ELR (cell line): ENCODE results near the gene HGFAC.

Experiments
- DNase-seq: peaks from one replicate; pipeline ENCODE4 v3.0.0-alpha.2; 2015; ENCODE audit warnings: low read depth

Gene HGFAC

DNA sequence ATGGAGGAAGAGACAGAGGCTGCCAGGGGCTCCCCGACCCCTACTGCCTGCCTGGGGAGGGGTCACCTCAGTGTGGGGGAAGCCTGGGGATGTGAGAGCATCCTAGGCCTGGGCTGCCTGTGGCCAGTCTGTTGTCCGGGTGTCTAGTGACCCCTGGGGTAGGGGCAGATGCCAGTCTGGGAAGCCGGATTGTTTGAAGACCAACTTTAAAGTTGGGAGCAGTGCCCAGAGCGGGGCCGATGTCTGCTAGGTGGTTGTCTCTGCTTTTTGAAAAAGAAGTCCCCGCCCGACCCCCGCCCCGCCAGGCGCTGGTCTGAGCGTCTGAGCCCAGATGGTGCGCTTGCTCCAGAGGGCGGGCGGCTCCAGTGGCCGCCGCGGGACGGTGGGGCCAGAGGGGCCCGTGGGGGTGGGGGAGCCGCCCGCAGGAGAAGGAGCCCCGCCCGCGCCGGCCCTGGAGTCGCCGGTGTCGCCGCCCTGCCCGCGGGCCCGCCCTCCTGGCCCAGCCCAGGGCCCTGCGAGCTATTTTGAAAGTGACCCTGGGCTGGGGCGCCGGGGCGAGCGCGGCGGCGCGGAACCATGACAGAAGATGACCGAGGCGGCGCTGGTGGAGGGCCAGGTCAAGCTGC, 21.1 kb downstream of the HGFAC start, which contains the start of gene DOK7:
Gene DOK7, plus strand, starts transcription at position 517 of the 626 bp plus-strand sequence. Its CDS starts 70 bp downstream, at position 587.
- DNase-seq: no peak

DNA sequence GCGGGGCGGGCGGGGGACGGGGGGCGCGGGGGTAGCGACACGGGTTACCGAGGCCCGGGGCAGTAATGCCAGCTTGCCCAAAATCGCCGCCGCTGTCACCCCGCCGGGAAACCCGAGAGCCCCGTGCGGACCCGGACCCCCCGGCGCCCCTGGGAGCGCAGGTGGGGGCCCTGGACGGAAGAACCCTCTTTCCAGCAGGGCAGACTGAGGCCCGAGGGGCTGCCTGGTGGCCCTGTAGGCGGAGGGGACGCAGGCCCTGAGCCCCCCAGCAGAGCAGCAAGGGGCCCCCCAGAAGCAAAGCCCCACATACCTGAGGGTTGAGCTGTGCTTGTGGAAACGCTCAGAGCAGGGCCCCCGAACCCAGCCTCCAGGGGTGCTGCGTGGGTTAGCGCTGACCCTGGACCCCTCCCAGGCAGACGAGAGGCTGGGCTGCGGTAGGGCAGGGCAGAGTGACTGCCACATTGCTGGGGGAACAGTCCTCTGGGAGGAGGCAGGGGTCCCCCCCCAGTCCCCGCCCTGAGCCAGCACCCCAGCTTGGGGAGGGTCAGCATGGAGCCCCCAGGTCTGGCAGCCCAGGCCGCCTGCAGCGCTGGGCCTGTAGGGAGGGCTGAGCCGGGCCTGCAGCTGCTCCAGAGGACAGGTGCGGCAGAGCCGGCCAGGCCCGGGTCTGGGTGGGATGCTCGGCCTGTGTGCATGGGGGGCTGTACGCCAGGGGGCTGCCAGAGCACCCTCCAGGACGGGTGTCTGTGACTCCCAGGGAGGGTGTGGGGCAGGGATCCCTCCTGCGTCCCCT, 22.0 kb downstream of the HGFAC start:
- DNase-seq: no peak

DNA sequence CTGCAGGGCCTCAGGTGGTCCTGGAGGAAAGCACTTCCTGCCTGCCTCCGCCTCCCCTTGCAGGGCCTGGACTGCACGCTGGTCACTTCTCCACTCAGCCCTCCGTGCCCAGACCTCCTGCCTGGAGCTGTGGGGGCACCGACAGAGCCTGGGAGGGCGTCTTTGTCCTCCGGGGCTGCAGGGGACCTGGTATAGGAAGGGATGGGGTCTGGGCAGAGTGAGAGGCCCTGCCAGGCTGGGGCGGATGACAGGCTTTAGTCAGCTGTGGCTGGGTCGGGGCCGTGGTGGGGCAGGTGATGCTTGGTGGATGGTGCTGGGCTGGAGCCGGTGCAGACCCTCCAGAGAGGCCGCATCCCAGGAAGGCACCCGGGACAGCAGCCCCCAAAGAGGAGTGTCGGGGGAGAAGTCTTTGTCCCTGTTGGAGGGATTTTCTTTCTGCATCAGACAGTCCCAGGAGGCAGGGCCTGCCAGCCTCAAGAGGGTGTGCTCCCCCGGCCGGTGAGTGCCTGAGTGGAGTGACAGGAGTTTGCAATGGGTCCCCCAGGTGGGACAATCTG, 22.7 kb downstream of the HGFAC start:
- DNase-seq: no peak

DNA sequence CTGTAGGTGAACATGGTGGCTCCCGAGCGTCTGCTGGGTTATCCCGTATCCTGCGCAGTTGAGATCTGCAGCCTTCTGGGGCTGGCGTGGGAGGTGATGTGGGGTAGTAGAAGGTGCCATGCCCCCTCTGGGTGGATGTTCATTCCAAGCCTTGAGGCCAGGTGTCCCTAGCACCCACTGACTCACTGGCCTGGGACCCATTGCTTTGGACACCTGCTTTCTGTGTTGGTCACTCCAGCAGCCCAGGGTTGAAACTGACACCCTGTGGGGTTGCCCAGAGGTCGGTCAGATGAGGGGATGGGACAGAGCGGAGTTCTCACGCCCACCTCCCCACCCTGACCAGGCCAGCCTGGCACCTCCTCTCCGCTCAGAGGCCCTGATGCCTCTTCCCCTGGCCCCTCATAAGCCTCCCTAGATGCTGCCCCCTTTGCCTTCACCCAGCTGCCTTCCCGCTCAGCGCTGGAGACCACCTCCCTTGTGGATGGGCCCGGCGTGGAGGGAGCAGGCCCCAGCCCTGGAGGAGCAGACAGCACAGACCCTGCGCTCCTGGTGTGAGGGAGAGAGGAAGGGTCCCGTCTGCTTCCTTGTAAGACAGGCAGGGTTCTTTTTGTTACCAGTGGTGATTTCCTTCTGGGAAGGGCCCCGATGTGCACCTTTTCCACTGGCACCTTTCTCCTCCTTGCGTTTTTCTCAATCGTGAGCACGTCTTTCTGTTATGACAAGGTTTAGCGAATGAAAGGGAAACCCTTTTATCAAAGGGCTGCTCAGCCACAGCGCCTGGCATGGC, 23.3 kb downstream of the HGFAC start:
- no peak for DNase-seq

DNA sequence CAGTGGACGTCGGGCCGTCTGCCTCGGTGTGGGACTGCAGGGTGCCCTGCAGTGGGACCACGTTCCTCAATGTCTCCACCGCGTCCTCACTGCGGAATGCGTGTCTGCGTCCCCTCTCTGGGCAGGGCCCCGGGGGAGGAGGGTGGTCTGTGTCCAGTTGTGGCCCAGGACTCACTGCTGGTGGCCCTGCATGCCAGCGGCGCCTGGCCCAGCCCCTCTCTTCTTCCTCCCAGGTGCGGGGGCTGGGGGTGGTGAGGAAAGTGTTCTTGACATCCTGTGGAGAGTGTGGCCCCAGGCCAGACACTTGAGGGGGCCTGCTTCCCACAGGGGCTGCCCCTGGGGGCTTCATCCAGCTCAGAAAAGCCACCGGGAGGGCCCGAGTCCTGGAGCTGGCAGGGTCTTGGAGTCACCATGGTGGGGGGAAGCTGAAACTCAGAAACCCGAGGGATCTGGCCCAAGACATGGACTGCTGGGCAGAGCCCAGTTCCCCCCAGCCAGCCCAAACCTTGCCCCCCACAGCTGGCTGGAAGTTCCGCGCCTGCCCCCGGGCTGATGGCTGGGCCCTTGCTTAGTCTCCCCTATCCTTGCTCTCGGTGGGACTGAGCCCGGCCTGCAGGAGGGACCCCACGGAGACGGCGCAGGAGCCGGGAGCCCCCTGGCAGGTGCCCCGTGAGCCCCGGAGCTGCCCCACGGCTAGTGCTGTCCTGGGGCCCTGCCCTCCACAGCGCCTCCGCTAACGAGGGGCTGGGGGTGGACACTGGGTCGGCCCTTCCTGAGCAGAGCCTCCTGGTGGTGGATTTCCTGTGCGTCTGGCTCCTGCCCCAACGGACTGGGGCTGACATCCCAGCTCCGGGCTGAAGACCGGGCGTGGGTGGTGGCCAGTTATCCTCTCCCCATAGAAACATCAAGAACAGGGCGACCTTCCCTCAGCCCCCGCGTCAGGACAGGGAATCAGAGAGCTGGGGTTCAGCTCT, 24.2 kb downstream of the HGFAC start:
- no peak for DNase-seq

DNA sequence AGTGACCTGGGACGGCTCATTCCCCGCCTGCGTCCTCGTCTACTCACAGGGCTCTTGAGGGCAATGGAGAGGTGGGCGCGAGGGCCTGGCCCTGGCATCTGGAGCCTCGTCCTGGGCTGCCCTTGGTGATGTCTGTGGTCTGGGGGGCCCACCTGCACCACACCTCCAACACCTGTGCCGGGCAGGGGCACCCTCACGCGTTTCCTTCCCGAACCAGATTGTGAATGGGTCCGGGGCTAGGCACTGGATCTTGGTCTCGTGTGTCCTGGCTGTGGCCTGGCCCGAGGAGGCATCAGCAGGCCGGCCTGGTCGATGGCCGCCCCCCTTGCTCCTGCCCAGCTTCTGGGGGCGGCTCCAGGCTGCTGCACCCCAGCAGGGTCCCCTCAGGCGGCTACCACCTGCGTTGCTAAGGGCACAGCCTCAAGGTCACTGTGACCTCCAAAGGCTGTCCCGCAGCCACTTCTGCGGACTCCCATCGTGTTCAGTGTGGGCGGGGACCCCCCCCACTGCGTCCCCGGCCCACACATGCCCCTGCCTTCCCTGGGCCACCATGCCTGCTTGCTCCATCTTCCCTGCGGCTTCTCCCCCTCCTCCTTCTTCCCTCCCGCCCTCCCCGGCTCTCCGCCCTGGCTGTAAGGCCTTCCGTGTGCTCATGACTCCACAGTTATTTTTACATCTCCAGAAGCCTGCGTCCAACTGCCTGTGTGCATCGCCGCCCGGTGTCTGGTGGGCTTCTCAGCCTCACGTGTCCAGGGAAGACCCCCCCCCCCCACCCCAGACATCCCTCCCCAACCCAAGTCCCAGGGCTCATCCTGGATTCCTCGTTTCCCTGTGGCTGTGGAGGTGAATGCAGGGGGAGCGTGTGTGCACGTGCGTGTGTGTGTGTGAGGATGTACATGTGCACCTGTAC, 25.2 kb downstream of the HGFAC start:
- DNase-seq: no peak

DNA sequence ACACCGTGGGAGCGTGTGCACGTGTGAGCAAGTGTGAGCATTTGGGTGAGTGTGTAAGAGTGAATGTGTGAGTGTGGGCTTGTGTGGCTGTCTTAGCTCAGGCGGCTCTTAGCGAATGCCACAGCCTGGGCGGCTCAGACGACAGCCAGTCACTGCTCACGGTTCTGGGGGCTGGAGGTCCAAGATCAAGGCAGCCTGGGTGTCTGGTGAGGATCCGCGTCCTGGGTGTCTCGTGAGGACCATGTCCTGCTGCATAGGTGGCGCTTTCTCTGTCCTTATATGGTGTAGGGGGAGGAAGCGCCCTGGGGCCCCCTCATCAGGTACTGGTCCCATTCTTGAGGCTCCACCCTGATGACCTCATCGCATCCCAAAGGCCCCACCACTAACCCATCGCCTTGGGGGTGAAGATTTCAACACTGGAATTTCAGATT, 25.8 kb downstream of the HGFAC start:
- DNase-seq: no peak

DNA sequence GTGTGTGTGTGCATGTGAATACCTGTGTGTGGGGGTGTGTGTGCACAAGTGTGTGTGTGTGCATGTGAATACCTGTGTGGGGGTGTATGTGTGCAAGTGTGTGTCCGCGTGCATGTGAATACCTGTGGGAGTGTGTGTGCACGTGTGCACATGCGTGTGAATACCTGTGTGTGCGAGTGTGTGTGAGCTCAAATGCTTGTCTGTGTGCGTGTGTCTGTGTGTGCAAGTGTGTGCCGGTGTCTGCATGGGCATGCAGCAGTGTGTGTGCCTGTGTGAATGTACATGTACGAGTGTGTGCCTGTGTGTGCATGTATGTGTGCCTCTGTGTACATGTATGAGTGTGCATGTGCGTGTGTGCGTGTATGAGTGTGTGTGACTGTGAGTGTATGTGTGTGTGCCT, 26.4 kb downstream of the HGFAC start:
- DNase-seq: no peak

DNA sequence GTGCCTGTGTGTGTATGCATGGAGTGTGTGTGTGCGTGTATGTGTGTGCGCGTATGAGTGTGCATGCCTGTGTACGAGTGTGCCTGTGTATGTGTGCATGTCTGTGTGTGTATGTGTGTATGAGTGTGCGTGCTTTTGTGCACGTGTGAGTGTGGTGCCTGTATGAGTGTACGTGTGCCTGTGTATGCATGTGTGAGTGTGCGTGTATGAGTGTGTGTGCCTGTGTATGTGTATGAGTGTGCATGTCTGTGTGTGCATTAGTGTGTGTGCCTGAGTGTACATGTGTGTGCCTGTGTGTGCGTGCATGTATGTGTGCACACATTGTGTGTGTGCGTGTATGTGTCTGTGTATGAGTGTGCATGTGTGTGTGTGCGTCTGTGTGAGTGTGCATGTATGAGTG, 27.0 kb downstream of the HGFAC start:
- no peak for DNase-seq

DNA sequence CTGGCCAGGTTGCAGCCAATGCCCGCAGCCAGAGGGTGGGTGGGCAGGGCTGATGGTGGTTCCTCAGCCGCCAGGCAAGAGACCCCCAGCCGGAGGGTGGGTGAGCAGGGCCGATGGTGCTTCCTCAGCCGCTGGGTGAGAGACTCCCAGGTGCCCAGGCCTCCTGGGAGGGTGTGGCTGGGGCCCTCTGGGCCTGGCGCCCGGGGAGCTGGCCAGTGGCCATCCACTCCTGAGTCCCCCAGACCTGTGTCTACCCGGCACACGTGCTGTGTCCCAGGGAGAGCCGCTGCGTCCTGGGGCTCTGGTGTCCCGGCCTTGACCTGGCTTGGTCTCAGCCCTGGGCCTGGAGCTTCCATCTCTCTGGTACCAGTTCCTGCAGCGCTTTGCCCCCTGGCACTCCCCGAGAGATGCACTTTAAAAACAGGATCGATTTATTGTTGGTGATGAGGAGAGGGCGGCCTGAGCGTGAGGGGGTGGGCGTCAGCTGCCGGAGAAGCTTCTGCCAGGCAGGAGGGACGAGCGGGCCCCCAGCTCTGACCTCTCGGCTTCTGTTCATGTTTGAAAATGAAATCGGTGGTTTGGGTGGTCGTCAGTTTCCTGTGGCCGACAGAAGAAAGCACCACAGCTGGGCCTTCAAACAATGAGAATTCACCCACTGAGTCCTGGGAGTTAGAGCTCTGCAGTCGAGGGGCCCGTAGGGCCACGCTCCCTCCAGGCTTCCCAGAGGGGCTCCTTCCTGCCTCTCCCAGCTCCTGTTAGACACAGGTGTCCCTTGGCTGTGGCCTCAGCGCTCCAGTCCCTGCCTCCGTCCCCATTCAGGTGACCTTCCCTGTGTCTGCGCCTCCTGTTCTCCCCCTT, 27.8 kb downstream of the HGFAC start:
- DNase-seq: no peak

DNA sequence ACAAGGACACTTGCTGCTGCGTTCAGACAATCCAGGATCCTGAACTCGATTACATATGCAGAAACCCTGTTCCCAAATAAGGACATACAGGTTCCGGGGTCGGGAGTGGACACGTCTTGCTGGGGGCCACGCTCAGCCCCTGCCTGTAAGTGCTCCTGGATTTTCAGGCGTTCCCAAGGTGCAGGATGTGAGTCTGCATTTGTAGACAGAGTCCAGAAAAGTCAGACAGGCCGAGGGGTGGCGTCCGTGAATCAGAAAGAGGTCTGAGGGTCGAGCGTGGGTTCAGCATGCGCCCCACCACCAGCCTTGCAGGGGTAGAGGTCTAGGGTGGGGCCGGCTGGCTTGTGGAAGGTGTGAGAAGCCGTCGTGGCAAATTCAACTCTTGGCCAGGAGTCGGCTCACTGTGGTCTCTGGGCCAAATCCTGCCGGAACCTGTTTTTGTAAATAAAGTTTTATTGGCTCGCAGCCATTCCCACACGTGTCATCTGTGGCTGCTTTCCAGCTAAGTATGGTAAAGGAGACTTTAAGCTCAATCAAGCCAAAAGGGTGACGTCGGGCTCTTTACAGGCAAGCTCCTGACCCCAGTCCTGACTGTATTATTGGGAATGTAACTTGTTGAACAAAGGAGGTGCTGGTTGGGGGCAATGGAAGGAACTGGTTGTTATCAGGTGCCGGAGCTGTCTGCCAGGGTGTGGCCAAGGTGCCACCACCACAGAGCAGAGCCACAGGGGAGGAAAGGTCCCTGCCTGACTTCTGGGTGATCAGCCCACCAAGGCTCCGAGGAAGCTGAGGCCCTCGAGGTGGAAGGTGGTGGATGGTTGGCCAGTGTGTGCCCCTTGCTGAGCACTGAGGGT, 28.7 kb downstream of the HGFAC start:
- peak; percentile 24 for DNase-seq

DNA sequence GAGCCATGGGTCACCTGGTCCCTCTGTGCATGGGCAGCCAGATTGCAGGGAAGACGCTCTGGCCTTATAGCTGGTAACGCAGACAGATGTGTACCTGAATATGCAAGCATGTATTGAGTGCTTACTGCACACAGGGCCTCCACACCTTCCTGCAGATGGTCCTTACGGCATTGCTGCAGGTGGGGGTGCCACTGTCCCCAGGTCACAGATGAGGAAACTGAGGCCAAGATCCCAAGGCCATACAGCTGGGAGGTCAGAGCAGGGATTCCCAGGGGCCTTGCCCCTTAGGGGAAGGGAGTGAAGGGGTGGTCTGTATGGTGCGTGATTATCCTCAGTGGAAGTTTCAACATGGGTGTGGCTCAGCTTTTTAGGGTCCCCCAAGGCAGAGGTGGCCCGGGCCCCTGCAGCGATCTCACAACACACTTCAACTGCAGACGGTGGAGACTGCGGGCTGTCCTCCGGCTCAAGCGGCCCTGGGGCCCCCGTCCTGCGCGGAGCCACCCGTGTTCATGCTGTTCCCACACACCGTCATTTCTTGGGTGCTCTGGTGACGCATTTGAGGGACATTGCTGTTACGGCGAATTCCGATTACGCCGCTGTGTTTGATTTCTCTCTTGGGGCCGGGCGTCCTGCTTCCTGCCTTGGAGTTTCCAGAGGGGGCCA, 29.5 kb downstream of the HGFAC start:
- no peak for DNase-seq

DNA sequence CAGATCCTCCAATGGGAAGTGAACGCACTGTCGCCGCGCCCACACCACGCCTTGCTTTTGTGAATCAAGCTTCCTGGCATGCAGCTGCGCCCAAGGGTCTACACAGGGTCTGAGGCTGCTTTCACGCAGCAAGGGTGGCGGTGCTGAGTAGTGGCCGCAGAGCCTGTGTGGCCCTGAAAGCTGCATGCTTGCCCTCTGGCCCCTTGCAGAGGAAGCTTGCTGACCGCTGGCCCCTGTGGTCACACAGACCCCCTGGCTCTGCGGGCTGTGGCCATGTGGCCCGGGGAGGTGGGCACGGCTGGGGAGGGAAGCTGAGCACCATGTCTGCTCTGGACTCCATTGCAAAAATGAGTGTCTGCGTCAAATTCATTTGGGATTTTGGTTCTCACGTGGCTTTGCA, 30.1 kb downstream of the HGFAC start:
- no peak for DNase-seq

DNA sequence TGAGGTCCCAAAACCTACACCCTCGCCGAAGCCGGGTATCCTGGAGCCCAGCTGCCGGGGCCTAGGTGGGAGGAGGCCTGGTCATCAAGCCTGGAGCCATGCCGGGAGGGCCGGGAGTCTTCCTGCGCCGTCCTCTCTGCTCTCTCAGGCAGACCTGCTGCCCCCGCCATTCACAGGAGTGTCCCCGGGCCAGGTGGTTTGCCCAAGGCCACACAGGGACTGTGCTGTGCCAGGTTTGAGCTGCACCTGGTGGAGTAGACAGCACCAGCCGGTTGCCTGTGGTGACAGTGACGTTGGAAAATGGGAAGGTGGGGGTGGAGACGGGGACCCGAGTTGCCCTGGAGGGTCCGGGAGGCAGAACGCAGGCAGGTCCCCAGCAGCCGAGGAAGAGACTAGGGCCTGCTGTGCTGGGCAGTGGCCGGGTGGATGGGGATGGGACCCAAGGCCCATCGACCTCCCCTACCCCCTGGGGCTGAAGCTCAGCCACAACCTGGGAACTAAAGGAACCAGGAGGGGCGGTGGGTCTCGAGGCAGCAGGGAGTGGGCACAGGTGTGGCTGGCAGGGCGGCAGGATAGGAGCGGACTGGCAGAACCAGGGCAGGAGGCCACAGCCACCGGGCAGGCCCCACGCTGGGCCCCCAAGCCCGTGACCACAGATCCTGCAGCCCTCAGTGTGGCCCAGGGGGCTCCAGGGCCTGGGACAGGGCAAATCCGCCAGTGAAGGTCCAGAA, 30.8 kb downstream of the HGFAC start:
- DNase-seq: no peak

DNA sequence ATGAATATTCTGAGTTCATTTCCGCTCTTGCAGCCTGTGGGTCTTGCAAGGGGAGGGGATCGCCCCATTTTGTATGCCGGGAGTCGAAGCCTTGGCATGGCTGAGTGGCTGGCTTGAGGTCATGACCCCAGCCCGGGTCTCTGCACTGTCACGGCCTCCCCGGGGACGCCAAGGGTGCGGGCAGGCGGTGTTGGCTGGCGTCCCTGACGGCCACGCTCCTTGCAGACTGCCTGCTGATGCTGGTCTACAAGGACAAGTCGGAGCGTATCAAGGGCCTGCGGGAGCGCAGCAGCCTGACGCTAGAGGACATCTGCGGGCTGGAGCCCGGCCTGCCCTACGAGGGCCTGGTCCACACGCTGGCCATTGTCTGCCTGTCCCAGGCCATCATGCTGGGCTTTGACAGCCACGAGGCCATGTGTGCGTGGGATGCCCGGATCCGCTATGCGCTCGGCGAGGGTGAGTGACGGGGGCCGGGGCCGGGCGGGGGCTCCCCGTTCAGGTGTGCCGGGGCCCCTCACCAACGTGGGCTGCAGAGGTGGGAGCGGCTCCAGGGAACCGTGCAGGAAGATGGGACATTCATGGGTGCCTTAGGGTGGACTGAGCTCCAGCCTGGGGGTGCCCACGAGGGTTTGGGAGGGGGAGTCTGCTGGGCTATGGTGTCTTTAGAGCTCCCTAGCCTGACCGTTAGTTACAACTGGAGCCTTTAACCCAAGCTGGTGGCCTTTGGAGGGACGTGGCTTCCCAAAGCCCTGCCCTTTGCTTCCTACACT, 31.6 kb downstream of the HGFAC start:
- DNase-seq: no peak
